ENCODE data around the gene COL6A2.
"Not testable (repeated sequence)": the region's sequence is repeated elsewhere in the genome, so short reads cannot be mapped to it uniquely, and the experiment has no call there.

Gene COL6A2

DNA sequence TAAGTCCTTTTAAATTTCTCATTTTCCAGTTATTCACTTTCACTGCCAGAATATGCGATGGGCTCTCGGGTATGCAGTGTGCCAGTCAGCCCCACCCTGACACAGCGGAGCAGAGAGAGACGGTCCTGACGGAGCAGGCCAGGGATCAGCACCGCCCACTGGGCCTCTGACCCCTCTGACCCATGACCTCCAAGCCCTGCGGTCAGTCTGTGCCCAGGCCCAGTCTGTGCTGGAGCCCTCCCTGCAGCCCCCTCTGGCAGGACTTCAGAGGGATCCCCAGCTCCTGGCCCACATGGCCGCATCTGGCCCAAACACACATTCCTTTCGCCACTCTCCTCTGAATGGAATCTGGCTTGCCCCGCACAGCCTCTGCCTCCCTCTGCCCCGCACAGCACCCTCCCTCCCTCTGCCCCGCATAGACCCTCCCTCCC is 43.4 kb upstream of the COL6A2 start:
- Histone ChIP-seq H3K79me2 (ENCODE audit: control insufficient read depth, insufficient read depth, low read length, unreplicated experiment) (no peaks in the 10 kb centered on the region), H3K27me3 (ENCODE audit: insufficient read depth, low read length) (no peaks in the 10 kb centered on the region)

DNA sequence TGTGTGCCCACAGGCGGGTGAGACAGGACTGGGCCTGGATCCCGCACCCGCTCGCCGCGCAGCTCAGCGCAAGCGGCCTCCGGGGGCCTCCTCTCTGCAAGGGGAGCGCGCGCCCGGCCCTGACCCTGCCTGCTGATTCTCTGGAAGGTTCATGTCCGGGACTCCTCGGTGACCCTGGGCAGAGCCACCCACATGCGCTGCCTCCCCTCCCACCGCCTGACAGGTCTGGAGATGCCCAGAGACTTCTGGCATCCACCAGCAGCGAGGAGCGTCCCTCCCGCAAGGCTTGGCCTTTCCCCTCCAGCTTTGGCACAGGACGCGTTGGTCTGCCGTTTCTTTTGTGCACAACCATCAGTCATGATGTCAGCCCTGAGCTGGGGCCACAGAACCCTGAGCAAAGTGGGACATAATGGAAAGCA is 42.0 kb upstream of the COL6A2 start:
- no peaks in the 10 kb centered on the region for H3K27me3 ChIP-seq (ENCODE audit: insufficient read depth, low read length)
- H3K27ac ChIP-seq (ENCODE audit: low read depth, low read length), result peak overlapping the region; percentile 100
- peak overlapping the region; percentile 51 for H3K4me3 ChIP-seq (ENCODE audit: low read depth, low read length)
- H3K4me1 ChIP-seq (ENCODE audit: control insufficient read depth, insufficient read depth, low read length, unreplicated experiment), result peaks cover 50% of the 10 kb centered on the region
- H2AFZ ChIP-seq (ENCODE audit: low read length, unreplicated experiment), result no peak overlapping the region
- H3K79me2 ChIP-seq (ENCODE audit: control insufficient read depth, insufficient read depth, low read length, unreplicated experiment), result no peaks in the 10 kb centered on the region
- no peaks in the 10 kb centered on the region for H3K36me3 ChIP-seq (ENCODE audit: insufficient read depth, low read length)

More for the DNA sequence above, 43.4 kb upstream of the COL6A2 start:
- Histone ChIP-seq H3K4me1 (ENCODE audit: control insufficient read depth, insufficient read depth, low read length, unreplicated experiment) (peaks cover 49% of the 10 kb centered on the region), H3K36me3 (ENCODE audit: insufficient read depth, low read length) (no peaks in the 10 kb centered on the region), H2AFZ (ENCODE audit: low read length, unreplicated experiment) (no peak overlapping the region), H3K27ac (ENCODE audit: low read depth, low read length) (peak overlapping the region; percentile 92), H3K4me3 (ENCODE audit: low read depth, low read length) (no peak overlapping the region)

- Histone ChIP-seq H2AFZ (ENCODE audit: low read length, unreplicated experiment) (peak overlapping the region; percentile 20), H3K36me3 (ENCODE audit: insufficient read depth, low read length) (no peaks in the 10 kb centered on the region), H3K79me2 (ENCODE audit: control insufficient read depth, insufficient read depth, low read length, unreplicated experiment) (no peaks in the 10 kb centered on the region), H3K27me3 (ENCODE audit: insufficient read depth, low read length) (no peaks in the 10 kb centered on the region), H3K4me3 (ENCODE audit: low read depth, low read length) (peak overlapping the region; percentile 51), H3K4me1 (ENCODE audit: control insufficient read depth, insufficient read depth, low read length, unreplicated experiment) (peaks cover 56% of the 10 kb centered on the region), H3K27ac (ENCODE audit: low read depth, low read length) (peak overlapping the region; percentile 100)
These were observed 41.4 kb upstream of the COL6A2 start for GRCh38 chr21:46056450-46056903.

- Histone ChIP-seq H3K27ac (ENCODE audit: low read depth, low read length) (peak overlapping the region; percentile 100), H3K4me1 (ENCODE audit: control insufficient read depth, insufficient read depth, low read length, unreplicated experiment) (peaks cover 61% of the 10 kb centered on the region), H3K27me3 (ENCODE audit: insufficient read depth, low read length) (no peaks in the 10 kb centered on the region), H3K4me3 (ENCODE audit: low read depth, low read length) (no peak overlapping the region), H3K79me2 (ENCODE audit: control insufficient read depth, insufficient read depth, low read length, unreplicated experiment) (no peaks in the 10 kb centered on the region), H3K36me3 (ENCODE audit: insufficient read depth, low read length) (no peaks in the 10 kb centered on the region), H2AFZ (ENCODE audit: low read length, unreplicated experiment) (no peak overlapping the region)
These were observed 40.7 kb upstream of the COL6A2 start for GRCh38 chr21:46057111-46057709.

DNA sequence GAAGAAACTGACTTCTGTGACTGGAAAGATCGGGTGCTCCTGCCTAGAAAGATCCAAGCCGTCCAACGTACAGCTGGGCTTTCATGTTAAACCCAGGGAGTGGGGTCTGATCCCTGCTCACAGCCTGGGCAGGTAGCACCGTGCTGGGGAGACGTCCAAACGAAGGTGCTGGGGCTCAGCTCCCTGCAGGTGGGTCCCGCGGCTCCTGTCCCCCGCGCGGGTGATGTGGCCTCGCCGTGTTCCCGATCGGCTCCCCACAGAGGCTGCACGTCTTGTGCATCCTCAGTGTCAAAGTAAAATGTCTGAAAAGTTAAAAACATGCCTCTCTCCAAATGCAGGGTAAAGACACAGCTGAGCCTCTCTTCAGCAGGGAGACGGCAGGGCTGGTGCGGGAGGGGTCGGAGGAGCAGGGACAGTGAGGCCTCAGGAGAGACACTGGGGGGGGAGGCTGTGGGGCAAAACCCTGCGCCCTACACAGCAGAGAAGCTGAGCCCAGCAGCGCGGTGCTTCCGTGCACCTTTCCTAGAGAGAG is 40.1 kb upstream of the COL6A2 start:
- no peaks in the 10 kb centered on the region for H3K36me3 ChIP-seq (ENCODE audit: insufficient read depth, low read length)
- H3K27ac ChIP-seq (ENCODE audit: low read depth, low read length), result peak overlapping the region; percentile 100
- H3K4me1 ChIP-seq (ENCODE audit: control insufficient read depth, insufficient read depth, low read length, unreplicated experiment), result peaks cover 67% of the 10 kb centered on the region
- no peaks in the 10 kb centered on the region for H3K27me3 ChIP-seq (ENCODE audit: insufficient read depth, low read length)
- H2AFZ ChIP-seq (ENCODE audit: low read length, unreplicated experiment), result no peak overlapping the region
- no peak overlapping the region for H3K4me3 ChIP-seq (ENCODE audit: low read depth, low read length)
- H3K79me2 ChIP-seq (ENCODE audit: control insufficient read depth, insufficient read depth, low read length, unreplicated experiment), result no peaks in the 10 kb centered on the region

- peak overlapping the region; percentile 100 for H3K27ac ChIP-seq (ENCODE audit: low read depth, low read length)
- peaks cover 62% of the 10 kb centered on the region for H3K4me1 ChIP-seq (ENCODE audit: control insufficient read depth, insufficient read depth, low read length, unreplicated experiment)
- H3K79me2 ChIP-seq (ENCODE audit: control insufficient read depth, insufficient read depth, low read length, unreplicated experiment), result no peaks in the 10 kb centered on the region
- H3K27me3 ChIP-seq (ENCODE audit: insufficient read depth, low read length), result no peaks in the 10 kb centered on the region
- no peaks in the 10 kb centered on the region for H3K36me3 ChIP-seq (ENCODE audit: insufficient read depth, low read length)
- H3K4me3 ChIP-seq (ENCODE audit: low read depth, low read length), result no peak overlapping the region
- no peak overlapping the region for H2AFZ ChIP-seq (ENCODE audit: low read length, unreplicated experiment)
These were observed 39.3 kb upstream of the COL6A2 start for GRCh38 chr21:46058431-46059145.

DNA sequence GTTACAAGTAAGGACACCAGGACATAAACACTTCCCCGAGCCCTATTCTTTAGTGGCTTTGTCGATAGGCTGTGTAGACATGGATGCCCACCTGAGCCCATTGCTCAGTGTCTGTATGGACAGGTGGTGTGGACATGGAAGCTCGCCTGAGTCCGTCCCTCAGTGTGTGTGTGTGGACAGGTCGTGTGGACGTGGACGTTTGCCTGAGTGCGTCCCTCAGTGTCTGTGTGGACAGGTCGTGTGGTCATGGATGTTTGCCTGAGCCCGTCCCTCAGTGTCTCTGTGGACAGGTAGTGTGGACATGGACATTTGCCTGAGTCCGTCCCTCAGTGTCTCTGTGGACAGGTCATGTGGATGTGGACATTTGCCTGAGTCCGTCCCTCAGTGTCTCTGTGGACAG is 38.7 kb upstream of the COL6A2 start:
- H3K4me1 ChIP-seq (ENCODE audit: control insufficient read depth, insufficient read depth, low read length, unreplicated experiment), result peaks cover 56% of the 10 kb centered on the region

GRCh38 chr21:46059711-46060455 is 38.0 kb upstream of the COL6A2 start:
- H3K79me2 ChIP-seq (ENCODE audit: control insufficient read depth, insufficient read depth, low read length, unreplicated experiment); H3K36me3 ChIP-seq (ENCODE audit: insufficient read depth, low read length); H3K4me3 ChIP-seq (ENCODE audit: low read depth, low read length); H2AFZ ChIP-seq (ENCODE audit: low read length, unreplicated experiment); H3K27me3 ChIP-seq (ENCODE audit: insufficient read depth, low read length): not testable (repeated sequence)
- H3K27ac ChIP-seq (ENCODE audit: low read depth, low read length), result peak overlapping the region; percentile 100
- peaks cover 53% of the 10 kb centered on the region for H3K4me1 ChIP-seq (ENCODE audit: control insufficient read depth, insufficient read depth, low read length, unreplicated experiment)

More for the DNA sequence above, 38.7 kb upstream of the COL6A2 start:
- Histone ChIP-seq H2AFZ (ENCODE audit: low read length, unreplicated experiment) (no peak overlapping the region), H3K27me3 (ENCODE audit: insufficient read depth, low read length) (no peaks in the 10 kb centered on the region), H3K4me3 (ENCODE audit: low read depth, low read length) (no peak overlapping the region), H3K27ac (ENCODE audit: low read depth, low read length) (peak overlapping the region; percentile 100), H3K36me3 (ENCODE audit: insufficient read depth, low read length) (no peaks in the 10 kb centered on the region), H3K79me2 (ENCODE audit: control insufficient read depth, insufficient read depth, low read length, unreplicated experiment) (no peaks in the 10 kb centered on the region)

DNA sequence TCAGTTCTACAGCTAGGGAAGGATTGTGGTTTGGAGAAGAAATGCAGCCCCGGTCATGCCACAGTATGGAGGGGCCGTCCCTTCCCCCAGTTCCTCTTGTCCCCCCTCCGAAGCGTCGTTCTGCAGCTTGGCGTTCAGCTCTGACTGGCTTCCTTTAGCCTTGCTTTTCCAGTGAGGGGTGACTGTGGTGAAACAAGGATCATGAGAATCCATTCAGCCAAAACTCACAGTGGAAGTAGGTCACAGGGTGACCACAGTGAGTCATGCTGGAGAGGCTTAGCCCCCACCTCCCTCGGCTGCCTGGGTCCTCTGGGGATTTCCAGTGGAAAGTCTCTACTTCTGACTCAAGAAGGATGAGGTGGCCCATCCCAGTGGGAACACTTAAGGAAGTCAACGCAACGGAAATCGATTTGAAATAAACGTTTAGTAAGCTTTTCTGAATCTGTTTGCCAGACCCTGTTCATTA is 37.3 kb upstream of the COL6A2 start:
- H2AFZ ChIP-seq (ENCODE audit: low read length, unreplicated experiment), result no peak overlapping the region
- peaks cover 55% of the 10 kb centered on the region for H3K4me1 ChIP-seq (ENCODE audit: control insufficient read depth, insufficient read depth, low read length, unreplicated experiment)

DNA sequence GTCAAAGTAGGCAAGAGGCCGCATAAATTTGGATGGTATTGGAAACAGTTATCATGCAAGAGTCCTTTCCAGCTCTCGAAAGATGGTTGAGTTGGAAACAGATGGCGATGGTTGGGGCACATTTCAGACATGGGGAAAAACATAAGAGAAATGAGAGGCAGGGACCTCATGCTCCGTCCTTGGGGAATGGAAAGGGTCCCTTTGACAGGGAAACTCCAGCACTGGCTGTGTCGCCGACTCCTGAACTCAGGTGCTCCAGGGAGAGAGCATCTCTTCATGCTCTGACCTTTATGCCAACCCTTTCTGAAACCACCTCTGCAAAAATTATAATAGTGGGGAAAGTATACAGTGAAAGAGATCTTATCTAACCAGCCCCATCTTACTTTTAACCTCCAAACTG is 36.8 kb upstream of the COL6A2 start:
- no peaks in the 10 kb centered on the region for H3K36me3 ChIP-seq (ENCODE audit: insufficient read depth, low read length)
- peaks cover 55% of the 10 kb centered on the region for H3K4me1 ChIP-seq (ENCODE audit: control insufficient read depth, insufficient read depth, low read length, unreplicated experiment)
- H3K4me3 ChIP-seq (ENCODE audit: low read depth, low read length), result no peak overlapping the region
- H3K79me2 ChIP-seq (ENCODE audit: control insufficient read depth, insufficient read depth, low read length, unreplicated experiment), result no peaks in the 10 kb centered on the region
- no peaks in the 10 kb centered on the region for H3K27me3 ChIP-seq (ENCODE audit: insufficient read depth, low read length)
- peak overlapping the region; percentile 100 for H3K27ac ChIP-seq (ENCODE audit: low read depth, low read length)
- no peak overlapping the region for H2AFZ ChIP-seq (ENCODE audit: low read length, unreplicated experiment)

More for the DNA sequence above, 37.3 kb upstream of the COL6A2 start:
- Histone ChIP-seq H3K36me3 (ENCODE audit: insufficient read depth, low read length) (no peaks in the 10 kb centered on the region), H3K27me3 (ENCODE audit: insufficient read depth, low read length) (no peaks in the 10 kb centered on the region), H3K27ac (ENCODE audit: low read depth, low read length) (peak overlapping the region; percentile 100), H3K4me3 (ENCODE audit: low read depth, low read length) (no peak overlapping the region; the same call in 1 of the 2 replicates), H3K79me2 (ENCODE audit: control insufficient read depth, insufficient read depth, low read length, unreplicated experiment) (no peaks in the 10 kb centered on the region)

Measured in ACC112 (cell line).